Stimulated activated CD8-positive, alpha-beta memory T cell treated with anti-CD3 and anti-CD28 coated beads, Interleukin-4, amount 100 ng/mL, for 1 hour (primary cell): Measurements from ENCODE around the gene SCN5A.

Source experiments
- DNase-seq, 2 donors: peaks; one replicate each; pipeline ENCODE4 v3.0.0-alpha.2; 2020; ENCODE audit warnings: low read depth in 2 of 2, low spot score in 1 of 2

SCN5A gene

DNA sequence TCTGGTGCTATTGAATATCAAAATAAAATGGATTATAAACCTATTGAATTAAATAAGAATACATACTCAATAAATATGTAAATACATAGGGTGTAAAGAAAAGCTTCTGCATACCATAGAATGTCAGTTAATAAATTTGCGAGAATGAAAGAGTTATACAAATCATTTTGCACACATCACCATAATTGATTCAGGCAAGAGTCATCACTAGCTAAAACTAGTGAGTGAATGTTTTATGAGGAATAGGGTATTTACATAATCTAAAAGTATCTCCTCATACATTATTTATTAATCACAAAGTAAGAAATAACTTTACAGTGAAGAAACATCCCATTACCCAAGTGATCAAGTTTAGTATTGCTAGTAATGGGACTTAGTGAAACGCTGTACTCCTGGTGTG is 139.8 kb downstream of the SCN5A start:
- no peak for DNase-seq

DNA sequence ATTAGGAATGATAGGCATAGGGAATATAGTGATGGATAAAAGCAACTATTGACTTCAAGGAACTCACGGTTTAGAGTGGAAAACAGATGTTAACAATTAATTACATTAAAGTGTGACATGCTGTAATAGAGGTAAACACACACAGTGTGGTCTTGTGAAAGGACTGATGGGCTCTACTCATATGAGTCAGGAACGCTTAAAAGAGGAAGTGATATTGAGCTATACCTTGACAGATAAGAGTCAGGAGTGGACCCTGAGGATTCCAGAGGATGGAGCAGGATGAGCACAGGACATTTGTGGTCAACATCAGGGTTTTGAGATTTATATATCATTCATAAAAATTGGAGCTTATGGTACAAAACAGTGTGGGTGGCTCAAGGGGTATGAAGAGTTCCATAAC is 142.4 kb downstream of the SCN5A start:
- no peak for DNase-seq

GRCh38 chr3:38500688-38501417 is 148.6 kb downstream of the SCN5A start:
- no peak for DNase-seq
